AG04450 (cell line): ENCODE data around the gene RAPGEF1. TPM values are rescaled to one million over a fixed set of nuclear protein-coding genes. Genes with fewer than 3 reads are reported as not detected.

Experiments
- CTCF ChIA-PET: fragments of 300-600, 350-600 bp; formaldehyde crosslinking; extraction: SDS; loops from one replicate; lab custom pipeline; 2022; ENCODE audit warnings: antibody characterized with exemption, inconsistent platforms; lab: Charles Lee
- POLR2A ChIA-PET: fragments of 350-600 bp; formaldehyde crosslinking; extraction: SDS; loops from one replicate; lab custom pipeline; 2021; ENCODE audit warnings: antibody characterized with exemption, inconsistent platforms; lab: Yijun Ruan, JAX
- DNase-seq: peaks from one replicate; pipeline ENCODE4 v3.0.0-alpha.2; 2011; ENCODE audit warnings: low read depth, low spot score
- H3K27ac ChIP-seq: one replicate; pipeline ENCODE4 v1.5.1; 2012; ENCODE audit warnings: low read depth, low read length, control low read depth
- H3K27me3 ChIP-seq: one replicate; pipeline ENCODE4 v1.6.0; 2012; ENCODE audit warnings: low read length; ENCODE audit not compliant: control insufficient read depth, insufficient read depth
- H3K4me3 ChIP-seq: 2 replicates; pipeline ENCODE4 v1.5.1; 2011; ENCODE audit warnings: mild to moderate bottlenecking, low read depth, low read length, control low read depth
- H3K9me3 ChIP-seq: 2 replicates; pipeline ENCODE4 v1.5.1; 2012; ENCODE audit warnings: low read length; ENCODE audit not compliant: control insufficient read depth, insufficient read depth
- polyA plus RNA-seq: library from polyadenylated mRNA; depleted of rRNA; stranded (reverse); fragments of >200 nt; gene quantifications from 2 replicates; pipeline ENCODE4 v1.2.3, GENCODE V29; 2011
- TF ChIP-seq, protein P1 (sequence below): IDR thresholded peaks from 2 replicates; pipeline ENCODE4 v1.5.1; 2011; ENCODE audit warnings: low read depth, low read length, control low read depth, inconsistent platforms

RAPGEF1 gene
- polyA plus RNA-seq, 1 experiment = 27.6 TPM

DNA sequence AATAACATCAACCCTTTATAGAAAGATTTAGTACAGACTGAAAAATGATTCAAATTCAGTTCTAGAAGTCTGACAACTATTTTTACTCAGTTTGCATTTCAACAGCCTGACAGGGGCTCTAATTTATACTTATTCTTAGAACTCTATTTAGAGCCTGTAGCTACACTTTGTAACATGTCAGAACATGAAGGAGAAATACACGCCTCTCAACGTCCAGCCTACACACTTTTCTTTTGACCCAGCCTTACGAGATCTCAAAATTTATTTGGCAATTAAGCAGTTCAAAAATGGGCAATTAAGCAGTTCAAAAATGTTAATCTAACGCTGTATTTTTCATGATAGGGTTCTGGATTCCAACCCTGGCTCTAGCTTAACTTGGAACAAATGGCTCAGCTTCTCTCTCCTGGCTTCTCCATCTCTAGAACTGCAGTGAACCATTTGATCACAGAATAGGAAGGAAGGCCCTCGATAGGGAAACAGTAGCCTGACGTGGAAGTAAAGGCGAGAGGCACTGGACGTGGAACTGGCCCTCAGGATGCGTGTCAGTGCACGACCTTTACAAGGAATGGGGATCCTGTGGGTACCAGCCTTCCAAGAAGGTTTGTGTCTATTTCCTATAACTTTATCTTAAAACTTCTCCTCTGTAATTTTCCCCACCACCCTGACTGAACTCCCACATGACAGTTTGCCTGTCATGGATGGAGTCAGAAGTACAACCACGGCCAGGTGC lies 128.1 kb downstream of the RAPGEF1 start:
- H3K27me3 ChIP-seq = no peaks in the 10 kb centered on the region
- no peak overlapping the region for H3K4me3 ChIP-seq
- POLR2A ChIA-PET = interaction anchor here (0.7 kb wide), 1 partner anchor 465 kb away, joined by 3 read pairs; no protein-coding TSS in a partner anchor
- peaks cover 2% of the 10 kb centered on the region; the same call in 1 of the 2 replicates for H3K9me3 ChIP-seq
- no peak for DNase-seq
- CTCF ChIA-PET = interaction anchor here (1.4 to 1.6 kb wide), 2 partner anchors 26 to 129 kb away, joined by 3 to 4 read pairs; no protein-coding TSS in a partner anchor
- H3K27ac ChIP-seq = no peak overlapping the region
- TF ChIP-seq, protein P1, sequence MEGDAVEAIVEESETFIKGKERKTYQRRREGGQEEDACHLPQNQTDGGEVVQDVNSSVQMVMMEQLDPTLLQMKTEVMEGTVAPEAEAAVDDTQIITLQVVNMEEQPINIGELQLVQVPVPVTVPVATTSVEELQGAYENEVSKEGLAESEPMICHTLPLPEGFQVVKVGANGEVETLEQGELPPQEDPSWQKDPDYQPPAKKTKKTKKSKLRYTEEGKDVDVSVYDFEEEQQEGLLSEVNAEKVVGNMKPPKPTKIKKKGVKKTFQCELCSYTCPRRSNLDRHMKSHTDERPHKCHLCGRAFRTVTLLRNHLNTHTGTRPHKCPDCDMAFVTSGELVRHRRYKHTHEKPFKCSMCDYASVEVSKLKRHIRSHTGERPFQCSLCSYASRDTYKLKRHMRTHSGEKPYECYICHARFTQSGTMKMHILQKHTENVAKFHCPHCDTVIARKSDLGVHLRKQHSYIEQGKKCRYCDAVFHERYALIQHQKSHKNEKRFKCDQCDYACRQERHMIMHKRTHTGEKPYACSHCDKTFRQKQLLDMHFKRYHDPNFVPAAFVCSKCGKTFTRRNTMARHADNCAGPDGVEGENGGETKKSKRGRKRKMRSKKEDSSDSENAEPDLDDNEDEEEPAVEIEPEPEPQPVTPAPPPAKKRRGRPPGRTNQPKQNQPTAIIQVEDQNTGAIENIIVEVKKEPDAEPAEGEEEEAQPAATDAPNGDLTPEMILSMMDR = no peak

DNA sequence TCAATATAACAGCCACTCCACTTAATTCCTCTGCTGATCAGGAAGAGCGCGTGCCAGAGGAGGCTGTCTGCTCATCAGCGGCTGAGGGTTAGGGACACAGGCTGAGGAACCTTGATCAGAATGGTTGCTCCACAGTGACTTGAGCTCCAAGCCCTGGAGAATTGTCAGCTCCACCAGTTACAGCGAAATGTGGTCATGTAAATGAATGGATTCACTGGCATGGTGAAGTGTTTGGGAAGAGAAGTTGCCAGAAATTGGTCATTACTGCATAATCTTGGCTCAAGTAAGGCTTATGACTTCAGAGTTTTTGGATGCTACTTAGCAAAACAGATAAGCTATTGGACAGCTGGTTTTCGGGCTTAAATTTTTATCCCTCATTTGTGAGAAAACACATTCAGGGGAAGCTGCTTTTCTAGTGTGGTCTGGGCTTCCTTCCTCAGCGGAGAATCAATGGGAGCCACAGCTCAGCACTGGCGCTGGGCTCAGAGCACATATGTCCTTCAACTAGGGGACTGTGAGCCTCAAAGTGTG lies 129.6 kb downstream of the RAPGEF1 start:
- no peaks in the 10 kb centered on the region for H3K27me3 ChIP-seq
- POLR2A ChIA-PET = interaction anchor here (2.6 kb wide), 1 partner anchor 67 kb away, joined by 15 read pairs; no protein-coding TSS in a partner anchor
- peak; percentile 45 for DNase-seq
- H3K9me3 ChIP-seq = peaks cover 2% of the 10 kb centered on the region; the same call in 1 of the 2 replicates
- H3K27ac ChIP-seq = no peak overlapping the region
- TF ChIP-seq, protein P1 = no peak
- CTCF ChIA-PET = interaction anchor here (0.8 to 1.8 kb wide), 5 partner anchors 19 to 659 kb away, joined by 3 to 5 read pairs (median 3); no protein-coding TSS in a partner anchor
- no peak overlapping the region for H3K4me3 ChIP-seq

DNA sequence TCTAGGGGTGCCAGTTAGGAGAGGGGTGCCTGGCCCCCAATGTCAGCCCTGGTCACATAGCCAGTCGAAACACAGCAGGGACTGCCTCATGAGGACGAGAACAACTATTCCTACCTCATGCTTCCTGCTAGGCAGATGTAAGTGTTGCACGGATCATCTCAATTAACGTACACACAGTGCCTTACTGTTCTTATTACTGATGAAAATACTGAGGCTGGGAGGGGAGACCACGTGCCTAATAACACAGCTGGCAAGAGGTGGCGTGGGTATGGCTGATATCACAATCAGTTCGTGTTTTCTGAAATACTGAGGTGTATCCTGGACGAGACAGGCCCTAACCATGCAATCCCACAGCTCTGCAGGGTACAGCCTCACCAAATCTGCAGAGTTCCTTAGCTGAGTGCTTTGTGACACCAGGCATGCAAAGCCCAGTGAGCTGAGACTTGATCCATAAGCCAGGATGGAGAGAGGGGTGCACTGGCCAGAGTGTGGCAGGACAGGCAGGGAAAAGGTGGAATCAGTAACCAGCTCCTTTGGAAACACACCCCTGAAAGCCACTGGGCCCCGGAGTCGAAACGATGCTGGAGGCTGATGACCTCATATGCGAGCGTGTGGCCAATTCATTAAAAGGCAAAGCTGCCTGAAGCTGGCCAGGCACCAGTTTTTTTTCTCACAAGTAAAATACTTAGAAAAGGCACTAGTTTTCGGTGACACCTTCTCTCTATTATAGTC lies 130.6 kb downstream of the RAPGEF1 start:
- DNase-seq = no peak
- peak overlapping the region; percentile 33 for H3K4me3 ChIP-seq
- H3K9me3 ChIP-seq = peaks cover 2% of the 10 kb centered on the region; the same call in 1 of the 2 replicates
- ChIA-PET CTCF (interaction anchor here (1.2 to 1.8 kb wide), 3 partner anchors 69 to 660 kb away, joined by 3 to 8 read pairs (median 5); no protein-coding TSS in a partner anchor), POLR2A (interaction anchor here (1.0 to 2.6 kb wide), 5 partner anchors 18 to 68 kb away, joined by 3 to 15 read pairs (median 6); no protein-coding TSS in a partner anchor)
- H3K27me3 ChIP-seq = no peaks in the 10 kb centered on the region
- H3K27ac ChIP-seq = peak overlapping the region; percentile 97
- TF ChIP-seq, protein P1 = no peak

DNA sequence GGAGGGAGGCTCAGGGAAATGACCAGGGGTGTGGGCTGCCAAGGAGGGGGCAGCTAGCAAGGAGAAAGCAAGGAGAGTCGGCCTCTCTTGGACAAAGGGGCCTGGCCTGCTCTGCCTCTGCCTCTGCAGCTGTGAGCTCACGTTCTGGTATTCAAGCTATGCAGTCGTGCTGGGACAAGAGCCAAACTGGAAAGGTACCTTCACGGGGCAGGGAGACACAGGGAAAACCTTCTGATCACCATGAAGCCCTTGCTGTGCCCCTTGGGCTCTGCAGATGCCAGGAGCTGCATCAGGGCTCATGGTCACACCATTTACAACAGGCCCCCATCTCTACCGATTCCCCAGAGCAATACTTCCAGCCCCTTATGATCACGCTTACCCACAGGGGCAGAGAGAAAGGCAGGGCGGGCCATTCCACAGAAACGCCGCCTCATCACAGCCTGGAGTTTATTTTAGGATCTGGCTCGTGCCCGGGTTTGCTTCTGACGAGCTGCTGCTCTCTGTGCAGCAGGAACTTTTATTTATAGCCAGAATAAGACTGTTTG lies 131.3 kb downstream of the RAPGEF1 start:
- Histone ChIP-seq H3K9me3 (peaks cover 2% of the 10 kb centered on the region; the same call in 1 of the 2 replicates), H3K27ac (peak overlapping the region; percentile 97), H3K4me3 (peak overlapping the region; percentile 41), H3K27me3 (no peaks in the 10 kb centered on the region)
- POLR2A ChIA-PET = interaction anchor here (0.6 to 2.6 kb wide), 9 partner anchors 17 to 235 kb away, joined by 3 to 15 read pairs (median 4); no protein-coding TSS in a partner anchor
- TF ChIP-seq, protein P1 = no peak
- peak; percentile 68 for DNase-seq
- CTCF ChIA-PET = interaction anchor here (1.2 to 1.8 kb wide), 2 partner anchors 69 to 132 kb away, joined by 3 to 8 read pairs; no protein-coding TSS in a partner anchor
